Type B pancreatic cell (in vitro differentiated cells): ENCODE measurements around the gene ELP5. TPM values are rescaled to one million over a fixed set of nuclear protein-coding genes. Genes with fewer than 3 reads are reported as not detected.

Experiments used
- DNase-seq: peaks from one replicate; pipeline ENCODE4 v3.0.0; 2021; ENCODE audit warnings: mixed read lengths; ENCODE audit not compliant: unreplicated experiment; ENCODE audit errors: extremely low spot score
- H3K27ac Mint-ChIP-seq: 2 replicates; pipeline ENCODE4 v1.8.0; 2021; ENCODE audit warnings: mild to moderate bottlenecking, mixed read lengths
- H3K27me3 Mint-ChIP-seq: 2 replicates; pipeline ENCODE4 v1.8.0; 2021; ENCODE audit warnings: mixed read lengths
- H3K36me3 Mint-ChIP-seq: 2 replicates; pipeline ENCODE4 v1.8.0; 2021; ENCODE audit warnings: mixed read lengths
- H3K4me1 Mint-ChIP-seq: one replicate; pipeline ENCODE4 v1.8.0; 2021; ENCODE audit warnings: mixed read lengths; ENCODE audit not compliant: unreplicated experiment
- H3K4me3 Mint-ChIP-seq: 2 replicates; pipeline ENCODE4 v1.8.0; 2021; ENCODE audit warnings: mild to moderate bottlenecking, mixed read lengths
- H3K9me3 Mint-ChIP-seq: 2 replicates; pipeline ENCODE4 v1.8.0; 2021; ENCODE audit warnings: mixed read lengths
- total RNA-seq: library from RNA; stranded (reverse); gene quantifications from 2 replicates; pipeline ENCODE4 v1.2.1, GENCODE V29; 2021; ENCODE audit warnings: low replicate concordance
- TF ChIP-seq, protein P1 (sequence below): fragments of 200-600 bp; sonication (generic); conservative IDR thresholded peaks from 2 replicates; pipeline ENCODE4 v1.5.0; 2021; ENCODE audit warnings: antibody characterized with exemption, mild to moderate bottlenecking

Gene ELP5
- total RNA-seq, 1 donor from 2014 or later, result 55.7 TPM

DNA sequence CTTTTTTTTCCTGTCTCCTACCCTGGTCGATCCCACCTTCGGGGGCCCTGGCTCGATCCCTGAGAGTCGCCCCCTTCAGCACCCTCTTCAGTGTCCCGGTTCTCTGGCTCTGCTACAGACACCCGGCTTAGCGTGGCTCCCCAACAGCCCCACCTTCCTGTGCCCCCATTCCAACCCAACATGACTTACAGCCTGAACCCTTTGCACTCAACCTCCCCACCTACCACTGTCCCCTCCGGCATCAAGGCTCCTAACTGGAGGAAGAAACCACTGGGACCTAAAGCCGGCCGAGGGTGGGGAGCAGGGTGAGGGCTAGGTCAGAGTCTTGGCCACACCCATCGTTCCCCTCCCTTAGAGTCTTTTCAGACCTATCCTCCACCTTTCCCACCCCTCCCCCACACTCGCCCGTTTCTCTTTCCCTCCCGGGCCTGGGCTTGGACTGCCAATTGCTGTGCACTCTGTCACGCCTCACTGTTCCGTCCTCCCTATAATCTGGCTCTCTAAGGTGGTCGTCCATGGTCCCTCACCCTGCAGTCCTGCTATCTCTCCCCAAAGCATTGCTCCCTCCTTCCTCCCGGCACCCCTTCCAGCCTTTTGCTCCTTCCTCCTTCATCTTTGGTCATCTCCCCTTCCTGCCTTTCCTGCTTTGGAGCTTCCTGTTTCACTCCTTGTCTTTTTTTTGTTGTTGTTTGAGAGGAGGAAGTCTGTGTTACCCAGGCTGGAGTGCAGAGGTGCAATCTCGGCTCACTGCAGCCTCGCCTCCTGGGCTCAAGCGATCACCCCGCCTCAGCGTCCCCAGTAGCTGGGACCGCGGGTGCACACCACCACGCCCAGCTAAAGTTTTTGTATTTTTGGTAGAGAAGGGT is 11.2 kb downstream of the ELP5 start:
- peaks cover 5% of the 10 kb centered on the region for H3K36me3 Mint-ChIP-seq
- H3K4me1 Mint-ChIP-seq, result peaks cover 6% of the 10 kb centered on the region
- H3K9me3 Mint-ChIP-seq, result no peaks in the 10 kb centered on the region
- H3K27me3 Mint-ChIP-seq, result peaks cover 57% of the 10 kb centered on the region
- DNase-seq, result no peak
- TF ChIP-seq, protein P1, sequence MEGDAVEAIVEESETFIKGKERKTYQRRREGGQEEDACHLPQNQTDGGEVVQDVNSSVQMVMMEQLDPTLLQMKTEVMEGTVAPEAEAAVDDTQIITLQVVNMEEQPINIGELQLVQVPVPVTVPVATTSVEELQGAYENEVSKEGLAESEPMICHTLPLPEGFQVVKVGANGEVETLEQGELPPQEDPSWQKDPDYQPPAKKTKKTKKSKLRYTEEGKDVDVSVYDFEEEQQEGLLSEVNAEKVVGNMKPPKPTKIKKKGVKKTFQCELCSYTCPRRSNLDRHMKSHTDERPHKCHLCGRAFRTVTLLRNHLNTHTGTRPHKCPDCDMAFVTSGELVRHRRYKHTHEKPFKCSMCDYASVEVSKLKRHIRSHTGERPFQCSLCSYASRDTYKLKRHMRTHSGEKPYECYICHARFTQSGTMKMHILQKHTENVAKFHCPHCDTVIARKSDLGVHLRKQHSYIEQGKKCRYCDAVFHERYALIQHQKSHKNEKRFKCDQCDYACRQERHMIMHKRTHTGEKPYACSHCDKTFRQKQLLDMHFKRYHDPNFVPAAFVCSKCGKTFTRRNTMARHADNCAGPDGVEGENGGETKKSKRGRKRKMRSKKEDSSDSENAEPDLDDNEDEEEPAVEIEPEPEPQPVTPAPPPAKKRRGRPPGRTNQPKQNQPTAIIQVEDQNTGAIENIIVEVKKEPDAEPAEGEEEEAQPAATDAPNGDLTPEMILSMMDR, result no peak
- peak overlapping the region; percentile 98 for H3K4me3 Mint-ChIP-seq
- H3K27ac Mint-ChIP-seq, result peak overlapping the region; percentile 100

DNA sequence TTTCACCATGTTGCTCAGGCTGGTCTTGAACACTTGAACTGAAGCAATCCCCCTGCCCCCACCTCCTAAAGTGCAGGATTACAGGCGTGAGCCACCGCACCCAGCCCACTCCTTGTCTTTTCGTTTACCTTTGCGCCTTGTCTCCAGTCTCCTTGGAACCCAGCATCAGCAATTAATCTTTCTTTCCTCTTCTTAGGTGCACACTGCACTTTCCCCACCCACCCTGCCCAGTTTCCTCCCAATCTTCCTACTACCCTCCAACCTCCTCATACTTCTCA is 11.7 kb downstream of the ELP5 start:
- no peak for DNase-seq
- TF ChIP-seq, protein P1, result no peak
- Mint-ChIP-seq H3K27me3 (peaks cover 57% of the 10 kb centered on the region), H3K27ac (peak overlapping the region; percentile 100), H3K4me1 (peaks cover 6% of the 10 kb centered on the region), H3K36me3 (peaks cover 5% of the 10 kb centered on the region), H3K9me3 (no peaks in the 10 kb centered on the region), H3K4me3 (peak overlapping the region; percentile 98)

DNA sequence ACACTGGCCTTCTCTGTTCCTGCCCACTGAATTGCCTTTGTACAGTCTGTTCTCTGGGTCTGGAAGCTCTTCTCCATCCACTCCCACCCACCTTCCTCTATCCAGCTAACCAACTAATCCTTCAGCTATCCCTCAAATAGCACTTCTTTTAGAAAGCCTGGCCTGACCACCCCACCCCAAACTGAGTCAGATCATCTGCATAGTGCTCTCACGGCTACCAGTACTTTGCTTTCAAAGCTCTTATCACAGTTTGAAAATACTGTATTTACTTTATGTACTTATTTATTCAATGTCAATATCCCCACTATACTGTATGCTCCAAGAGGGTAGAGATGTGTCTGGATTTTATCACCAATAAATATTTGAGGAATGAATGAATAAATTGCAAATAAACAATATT is 14.8 kb downstream of the ELP5 start:
- H3K27me3 Mint-ChIP-seq, result peaks cover 51% of the 10 kb centered on the region
- TF ChIP-seq, protein P1, result no peak
- peaks cover 6% of the 10 kb centered on the region for H3K4me1 Mint-ChIP-seq
- no peak for DNase-seq
- no peaks in the 10 kb centered on the region for H3K9me3 Mint-ChIP-seq
- no peaks in the 10 kb centered on the region for H3K36me3 Mint-ChIP-seq
- peak overlapping the region; percentile 16 for H3K4me3 Mint-ChIP-seq
- peak overlapping the region; percentile 58 for H3K27ac Mint-ChIP-seq

DNA sequence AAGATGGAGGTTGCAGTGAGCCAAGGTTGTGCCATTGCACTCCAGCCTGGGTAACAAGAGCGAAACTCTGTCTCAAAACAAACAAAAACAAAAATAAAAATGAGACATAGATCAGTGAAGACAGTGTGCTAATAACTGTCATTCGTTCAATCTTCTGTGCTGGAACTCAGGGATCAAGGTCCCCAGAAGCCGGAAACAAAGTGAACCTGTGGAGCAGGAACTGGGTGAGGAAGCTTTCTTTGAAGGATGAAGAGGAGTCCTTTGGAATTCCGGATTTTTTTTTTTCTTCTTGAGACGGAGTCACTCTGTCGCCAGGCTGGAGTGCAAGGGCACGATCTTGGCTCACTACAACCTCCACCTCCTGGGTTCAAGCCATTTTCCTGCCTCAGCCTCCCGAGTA is 27.4 kb downstream of the ELP5 start:
- Mint-ChIP-seq H3K27me3 (peaks cover 6% of the 10 kb centered on the region), H3K27ac (no peak overlapping the region), H3K36me3 (no peaks in the 10 kb centered on the region), H3K4me3 (no peak overlapping the region), H3K4me1 (peaks cover 15% of the 10 kb centered on the region), H3K9me3 (no peaks in the 10 kb centered on the region)
- TF ChIP-seq, protein P1, result no peak
- no peak for DNase-seq

DNA sequence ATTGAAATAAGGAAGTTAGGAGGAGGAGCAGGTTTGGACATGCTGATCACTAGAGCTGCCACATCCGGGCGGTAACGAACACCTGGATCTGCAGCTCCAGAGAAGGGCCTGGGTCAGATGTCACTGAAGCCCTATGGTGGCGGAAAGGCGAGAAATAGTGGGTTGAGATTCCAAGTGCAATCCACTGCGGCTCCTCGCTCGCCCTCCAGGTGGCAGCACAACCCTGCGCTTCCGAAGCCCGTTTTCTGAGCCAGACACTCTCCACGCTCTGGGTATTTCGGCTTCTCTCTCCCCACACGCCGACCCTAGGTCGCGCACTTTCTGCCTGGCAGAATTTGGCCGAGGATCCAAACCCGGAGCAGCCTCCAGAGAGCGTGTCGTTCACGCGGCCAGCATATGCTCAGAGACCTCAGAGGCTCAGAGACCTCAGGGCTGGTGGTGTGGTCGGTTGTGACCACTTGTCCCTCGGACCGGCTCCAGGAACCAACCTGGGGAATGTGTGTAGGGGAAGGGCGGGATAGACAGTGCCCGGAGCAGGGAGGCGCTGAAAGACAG is 28.6 kb downstream of the ELP5 start:
- H3K9me3 Mint-ChIP-seq, result no peaks in the 10 kb centered on the region
- no peaks in the 10 kb centered on the region for H3K36me3 Mint-ChIP-seq
- peak overlapping the region; percentile 88 for H3K4me3 Mint-ChIP-seq
- H3K27me3 Mint-ChIP-seq, result peaks cover 6% of the 10 kb centered on the region
- peak overlapping the region; percentile 83 for H3K27ac Mint-ChIP-seq
- DNase-seq, result peak; percentile 86
- H3K4me1 Mint-ChIP-seq, result peaks cover 15% of the 10 kb centered on the region
- TF ChIP-seq, protein P1, result peak; percentile 89
